Measurements from ENCODE around the gene CENPVL1. TPM values are rescaled to one million over a fixed set of nuclear protein-coding genes. Genes with fewer than 3 reads are reported as not detected.

Gene CENPVL1
- total RNA-seq (2022; extraction: Qiagen RNA extraction), result not detected in 5 replicates

DNA sequence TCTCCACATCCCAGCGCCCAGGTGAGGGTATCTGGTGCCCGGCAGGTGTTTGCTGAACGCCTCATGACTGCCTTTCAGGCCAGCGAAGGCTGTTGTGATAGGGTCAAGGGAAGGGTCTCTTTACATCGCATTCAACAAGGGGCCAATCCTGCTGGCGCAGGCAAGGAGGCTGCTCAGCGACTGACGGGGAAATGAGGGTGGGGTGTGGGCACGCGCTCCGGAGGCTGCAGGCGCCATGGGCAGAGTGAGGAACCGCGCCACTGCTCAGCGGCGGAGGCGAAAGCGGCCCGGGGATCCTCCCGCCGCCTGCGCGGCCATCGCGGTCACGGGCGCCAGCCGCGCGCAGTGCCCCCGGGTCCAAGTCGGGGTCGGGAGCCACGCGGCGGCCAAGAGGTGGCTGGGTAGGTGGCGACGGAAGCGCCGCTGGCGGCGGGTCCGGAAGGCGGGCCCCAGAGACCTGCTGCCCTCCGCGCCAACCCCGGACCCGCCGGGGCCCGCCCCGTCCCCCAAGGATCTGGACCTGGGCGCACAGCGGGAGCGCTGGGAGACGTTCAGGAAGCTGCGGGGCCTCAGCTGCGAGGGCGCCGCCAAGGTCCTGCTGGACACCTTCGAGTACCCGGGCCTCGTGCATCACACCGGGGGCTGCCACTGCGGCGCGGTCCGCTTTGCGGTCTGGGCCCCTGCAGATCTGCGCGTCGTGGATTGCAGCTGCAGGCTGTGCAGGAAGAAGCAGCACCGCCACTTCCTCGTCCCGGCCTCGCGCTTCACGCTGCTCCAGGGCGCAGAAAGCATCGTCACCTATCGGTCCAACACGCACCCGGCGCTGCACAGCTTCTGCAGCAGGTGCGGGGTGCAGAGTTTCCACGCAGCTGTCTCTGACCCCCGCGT lies at the start of gene CENPVL1:
Gene CENPVL1 (plus strand): TSS at position 236 of the 888 bp plus-strand sequence. CDS start 0 bp downstream, at position 236.

DNA sequence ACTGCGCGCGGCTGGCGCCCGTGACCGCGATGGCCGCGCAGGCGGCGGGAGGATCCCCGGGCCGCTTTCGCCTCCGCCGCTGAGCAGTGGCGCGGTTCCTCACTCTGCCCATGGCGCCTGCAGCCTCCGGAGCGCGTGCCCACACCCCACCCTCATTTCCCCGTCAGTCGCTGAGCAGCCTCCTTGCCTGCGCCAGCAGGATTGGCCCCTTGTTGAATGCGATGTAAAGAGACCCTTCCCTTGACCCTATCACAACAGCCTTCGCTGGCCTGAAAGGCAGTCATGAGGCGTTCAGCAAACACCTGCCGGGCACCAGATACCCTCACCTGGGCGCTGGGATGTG lies 27.6 kb upstream of the CENPVL1 start, which contains the start of gene CENPVL2:
Gene CENPVL2 (minus strand): TSS at position 112 of the 343 bp plus-strand sequence. CDS start 0 bp downstream, at position 112.

DNA sequence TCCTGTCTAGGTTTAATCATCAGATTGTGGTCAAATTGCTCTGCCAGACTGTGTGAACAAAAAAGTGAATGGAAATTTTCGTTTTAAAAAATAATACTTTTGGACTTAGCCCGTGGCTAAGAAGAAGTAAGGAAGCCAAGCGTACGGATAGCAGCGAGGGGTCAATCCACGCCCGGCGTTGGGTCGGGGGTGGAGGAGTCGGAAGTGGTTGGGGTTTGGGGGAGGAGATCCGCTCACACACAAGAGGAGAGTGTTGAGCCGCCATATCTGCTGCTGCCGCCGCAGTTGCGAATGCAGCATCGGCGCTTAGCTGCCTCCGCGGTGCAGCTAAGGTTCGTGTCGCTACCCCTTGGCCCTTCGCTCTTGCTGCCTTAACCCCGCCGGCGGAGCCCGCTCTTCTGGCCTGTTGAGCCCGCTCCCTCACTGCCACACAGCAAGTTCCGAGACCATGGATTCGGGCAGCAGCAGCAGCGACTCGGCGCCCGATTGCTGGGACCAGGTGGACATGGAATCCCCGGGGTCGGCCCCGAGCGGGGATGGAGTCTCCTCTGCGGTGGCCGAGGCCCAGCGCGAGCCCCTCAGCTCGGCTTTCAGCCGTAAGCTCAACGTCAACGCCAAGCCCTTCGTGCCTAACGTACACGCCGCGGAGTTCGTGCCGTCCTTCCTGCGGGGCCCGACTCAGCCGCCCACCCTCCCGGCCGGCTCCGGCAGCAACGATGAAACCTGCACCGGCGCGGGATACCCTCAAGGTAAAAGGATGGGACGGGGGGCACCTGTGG lies 33.1 kb downstream of the CENPVL1 start, which contains the start of gene GSPT2:
Gene GSPT2 (plus strand): TSS at position 264 of the 779 bp plus-strand sequence. CDS start 185 bp downstream, at position 449.

Other genes with a start within 250 kb of the CENPVL1 start
- 2.6 to 3.2 TPM (median 3.0 TPM) in 5 replicates for gene NUDT11, start 213.9 kb upstream of the CENPVL1 start, total RNA-seq (2022; extraction: Qiagen RNA extraction)
- 0.11 to 0.20 TPM (median 0.14 TPM) in 5 replicates for gene CENPVL3, start 91.6 kb upstream of the CENPVL1 start, total RNA-seq (2022; extraction: Qiagen RNA extraction)
- not detected in 5 replicates for gene CENPVL2, start 27.7 kb upstream of the CENPVL1 start, total RNA-seq (2022; extraction: Qiagen RNA extraction)
- 8.5 to 10.0 TPM (median 9.7 TPM) in 5 replicates for gene GSPT2, start 32.9 kb downstream of the CENPVL1 start, total RNA-seq (2022; extraction: Qiagen RNA extraction)
- gene MAGED1, start 183.1 kb downstream of the CENPVL1 start, total RNA-seq (2022; extraction: Qiagen RNA extraction), result 70.4 to 91.7 TPM (median 84.6 TPM) in 5 replicates

Data from A549 treated with dexamethasone at 1 μM for 4 hours (cell line).